A673 (cell line): ENCODE measurements around the gene KDM3B. TPM values are rescaled to one million over a fixed set of nuclear protein-coding genes. Genes with fewer than 3 reads are reported as not detected.
"Not testable (repeated sequence)": the region's sequence is repeated elsewhere in the genome, so short reads cannot be mapped to it uniquely, and the experiment has no call there.

Experiments used
- BruUV-seq: library from RNA; stranded (reverse); fragments of 400-500 nt; replicated peaks from 2 replicates; lab custom pipeline; 2021; lab: Mats Ljungman, UMichigan
- CTCF ChIA-PET: fragments of 300-600 bp; sonication (Branson Sonifier 250); formaldehyde crosslinking; loops from one replicate; lab custom pipeline; 2022; ENCODE audit warnings: antibody characterized with exemption; lab: Charles Lee
- POLR2A ChIA-PET: fragments of 300-600 bp; sonication (Branson Sonifier 250); formaldehyde crosslinking; loops from one replicate; lab custom pipeline; 2022; ENCODE audit warnings: antibody characterized with exemption; ENCODE audit not compliant: low non-redundant PET; lab: Charles Lee
- DNase-seq: peaks from one replicate; pipeline ENCODE4 v3.0.0-alpha.2; 2015; ENCODE audit warnings: low spot score
- H3K27ac ChIP-seq: fragments of 200-600 bp; sonication (generic); 2 replicates; pipeline ENCODE4 v1.5.1; 2016; ENCODE audit warnings: mixed run types, low read depth, mild to moderate bottlenecking, mixed read lengths, antibody characterized with exemption, low read length; ENCODE audit not compliant: poor library complexity, severe bottlenecking
- H3K27me3 ChIP-seq: fragments of 200-600 bp; sonication (generic); replicated peaks from 2 replicates; pipeline ENCODE4 v1.6.1; 2017; ENCODE audit warnings: mixed run types, low read depth, mild to moderate bottlenecking, mixed read lengths, antibody characterized with exemption, low read length; ENCODE audit not compliant: insufficient read depth, poor library complexity
- H3K36me3 ChIP-seq: fragments of 200-600 bp; sonication (generic); 2 replicates; pipeline ENCODE4 v1.6.1; 2016; ENCODE audit warnings: mixed run types, mild to moderate bottlenecking, mixed read lengths, antibody characterized with exemption, low read length; ENCODE audit not compliant: insufficient read depth, poor library complexity, severe bottlenecking
- H3K4me1 ChIP-seq: fragments of 200-600 bp; sonication (generic); 2 replicates; pipeline ENCODE4 v1.6.1; 2017; ENCODE audit warnings: mixed run types, mild to moderate bottlenecking, mixed read lengths, antibody characterized with exemption, low read length; ENCODE audit not compliant: insufficient read depth, poor library complexity, severe bottlenecking
- H3K4me3 ChIP-seq: fragments of 200-600 bp; sonication (generic); 2 replicates; pipeline ENCODE4 v1.5.1; 2016; ENCODE audit warnings: low read depth, mixed run types, mild to moderate bottlenecking, mixed read lengths, low read length; ENCODE audit not compliant: poor library complexity, severe bottlenecking
- H3K9me3 ChIP-seq: fragments of 200-600 bp; sonication (generic); 2 replicates; pipeline ENCODE4 v1.6.1; 2016; ENCODE audit warnings: mixed run types, low read depth, mild to moderate bottlenecking, mixed read lengths, antibody characterized with exemption, low read length; ENCODE audit not compliant: poor library complexity, severe bottlenecking
- CTCF ChIP-seq: fragments of 300-800, 200-600 bp; sonication (generic); conservative IDR thresholded peaks from 2 replicates; pipeline ENCODE4 v1.5.1; 2017; ENCODE audit warnings: low read depth, mild to moderate bottlenecking, antibody characterized with exemption, low read length, moderate library complexity, mixed read lengths
- EZH2 ChIP-seq: fragments of 200-600 bp; sonication (generic); IDR thresholded peaks from 2 replicates; pipeline ENCODE4 v1.6.1; 2017; ENCODE audit warnings: borderline replicate concordance, low read depth, mild to moderate bottlenecking, mixed read lengths, antibody characterized with exemption, low read length; ENCODE audit not compliant: poor library complexity, severe bottlenecking
- intact Hi-C: fragments of 100-400 bp; cut with micrococcal nuclease; formaldehyde crosslinking; loops from one replicate; pipeline ENCODE4 v1.10.0; 2022; ENCODE audit not compliant: unreplicated experiment
- total RNA-seq: library from RNA; stranded (reverse); gene quantifications from 2 replicates; pipeline ENCODE4 v1.2.3, GENCODE V29; 2021

The KDM3B gene
- total RNA-seq, 1 experiment from 2014 or later: 62.1 TPM

- Histone ChIP-seq H3K27me3 (no peaks in the 10 kb centered on the region), H3K4me3 (no peak overlapping the region), H3K27ac (no peak overlapping the region), H3K36me3 (no peaks in the 10 kb centered on the region), H3K4me1 (no peaks in the 10 kb centered on the region), H3K9me3 (no peaks in the 10 kb centered on the region)
- BruUV-seq: no TSS peak
- ChIA-PET POLR2A (interaction anchor here (0.6 kb wide), 1 partner anchor 21 kb away, joined by 3 read pairs; no protein-coding TSS in a partner anchor), CTCF (no interaction called here)
- TF ChIP-seq EZH2 (no peak), CTCF (no peak)
- intact Hi-C loops: no loop called here
- DNase-seq: peak; percentile 30
Observed at GRCh38 chr5:138305797-138306196, 46.7 kb upstream of the KDM3B start.

GRCh38 chr5:138315751-138316278 is 36.7 kb upstream of the KDM3B start:
- Histone ChIP-seq H3K4me1 (no peaks in the 10 kb centered on the region), H3K27me3 (no peaks in the 10 kb centered on the region), H3K4me3 (no peak overlapping the region), H3K27ac (no peak overlapping the region), H3K9me3 (no peaks in the 10 kb centered on the region), H3K36me3 (peaks cover 3% of the 10 kb centered on the region)
- CTCF ChIA-PET: no interaction called here
- DNase-seq: no peak
- BruUV-seq: no TSS peak
- TF ChIP-seq EZH2 (no peak), CTCF (no peak)
- POLR2A ChIA-PET: no interaction called here
- intact Hi-C loops: no loop called here

GRCh38 chr5:138316355-138316754 is 36.1 kb upstream of the KDM3B start:
- CTCF ChIA-PET: no interaction called here
- TF ChIP-seq EZH2: no peak
- TF ChIP-seq CTCF: no peak
- H3K4me3 ChIP-seq: no peak overlapping the region
- POLR2A ChIA-PET: no interaction called here
- H3K27me3 ChIP-seq: no peaks in the 10 kb centered on the region
- H3K9me3 ChIP-seq: no peaks in the 10 kb centered on the region
- H3K27ac ChIP-seq: no peak overlapping the region
- DNase-seq: no peak
- H3K4me1 ChIP-seq: no peaks in the 10 kb centered on the region
- BruUV-seq: no TSS peak
- H3K36me3 ChIP-seq: peaks cover 3% of the 10 kb centered on the region
- intact Hi-C loops: no loop called here

- H3K27me3 ChIP-seq, H3K4me3 ChIP-seq, POLR2A ChIA-PET, H3K4me1 ChIP-seq, H3K36me3 ChIP-seq, DNase-seq, BruUV-seq, H3K27ac ChIP-seq, H3K9me3 ChIP-seq, CTCF ChIA-PET, intact Hi-C loops: not testable (repeated sequence)
Observed at GRCh38 chr5:138318211-138318610, 34.3 kb upstream of the KDM3B start.
